Subcutaneous abdominal adipose tissue (tissue), 5 donors: ENCODE measurements around the gene CARF.

Source experiments
- H3K27ac ChIP-seq: one replicate; pipeline ENCODE4 v1.7.0; 2013; ENCODE audit warnings: low read depth, mild to moderate bottlenecking, inconsistent platforms, low read length, moderate library complexity
- H3K27me3 ChIP-seq, 5 donors: one replicate each; pipeline ENCODE4 v1.7.0; 2013; ENCODE audit warnings: low read length in 5 of 5, inconsistent platforms in 1 of 5; ENCODE audit not compliant: control insufficient read depth in 5 of 5, insufficient read depth in 4 of 5
- H3K36me3 ChIP-seq, 5 donors: one replicate each; pipeline ENCODE4 v1.7.0; 2013; ENCODE audit warnings: low read length in 5 of 5; ENCODE audit not compliant: control insufficient read depth in 5 of 5, insufficient read depth in 5 of 5
- H3K4me1 ChIP-seq, 5 donors: one replicate each; pipeline ENCODE4 v1.7.0; 2013; ENCODE audit warnings: low read length in 5 of 5, mild to moderate bottlenecking in 3 of 5, moderate library complexity in 1 of 5; ENCODE audit not compliant: control insufficient read depth in 5 of 5, insufficient read depth in 5 of 5
- H3K4me3 ChIP-seq, 5 donors: one replicate each; pipeline ENCODE4 v1.7.0; 2013; ENCODE audit warnings: low read length in 5 of 5, low read depth in 1 of 5
- H3K9ac ChIP-seq, 5 donors: one replicate each; pipeline ENCODE4 v1.7.0; 2013; ENCODE audit warnings: low read length in 5 of 5, mild to moderate bottlenecking in 4 of 5, moderate library complexity in 3 of 5
- H3K9me3 ChIP-seq, 5 donors: one replicate each; pipeline ENCODE4 v1.7.0; 2013; ENCODE audit warnings: low read length in 5 of 5; ENCODE audit not compliant: control insufficient read depth in 5 of 5
- donor health status: healthy.
- donor health status: healthy.
- donor health status: healthy.
- donor health status: healthy.
- donor health status: healthy.

Gene CARF

GRCh38 chr2:203035879-203036470 lies 123.9 kb downstream of the CARF start:
- H3K4me3 ChIP-seq, result no peak overlapping the region
- peaks cover 0 to 5% (median 0%) of the 10 kb centered on the region in 5 donors for H3K36me3 ChIP-seq
- no peak overlapping the region for H3K27ac ChIP-seq
- H3K27me3 ChIP-seq, result no peaks in the 10 kb centered on the region
- no peaks in the 10 kb centered on the region for H3K9me3 ChIP-seq
- H3K9ac ChIP-seq, result no peak overlapping the region
- H3K4me1 ChIP-seq, result peaks cover 0 to 23% (median 0%) of the 10 kb centered on the region in 5 donors
